ENCODE data around the gene WNT5B. TPM values are rescaled to one million over a fixed set of nuclear protein-coding genes. Genes with fewer than 3 reads are reported as not detected.

The WNT5B gene
- total RNA-seq, 2 donors from 2014 or later: 1.5 to 5.9 TPM

DNA sequence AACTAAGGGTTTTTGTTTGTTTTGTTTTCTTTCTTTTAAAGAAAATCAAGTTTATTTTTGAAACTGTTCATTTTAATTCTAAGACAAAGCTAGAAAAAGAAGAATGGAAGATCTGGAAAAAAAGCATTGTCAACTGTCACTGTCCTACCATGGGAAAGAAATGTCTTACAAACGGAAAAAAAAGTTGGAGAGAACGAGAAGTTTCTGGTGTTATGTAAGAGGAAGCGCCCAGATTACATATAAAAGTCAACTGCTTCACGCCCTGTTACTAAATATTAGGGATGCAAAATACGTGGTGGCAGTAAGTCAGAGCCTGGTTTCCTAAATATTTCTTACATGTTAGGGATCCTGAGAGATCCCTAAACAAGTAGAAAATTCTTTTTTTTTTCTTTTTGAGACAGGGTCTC lies 20.3 kb upstream of the WNT5B start:
- intact Hi-C loops (cut with DNase I): no loop called here
- no peak overlapping the region for H3K27ac ChIP-seq
- H3K27me3 ChIP-seq: no peaks in the 10 kb centered on the region
- no peak overlapping the region for H3K4me3 ChIP-seq
- DNase-seq: no peak
- H3K9ac ChIP-seq (ENCODE audit: low read depth in 2 of 2, low read length in 2 of 2): no peak overlapping the region
- H3K4me1 ChIP-seq: no peaks in the 10 kb centered on the region
- H3K36me3 ChIP-seq: no peaks in the 10 kb centered on the region
- H3K9me3 ChIP-seq: no peaks in the 10 kb centered on the region
- TF ChIP-seq, protein P1, sequence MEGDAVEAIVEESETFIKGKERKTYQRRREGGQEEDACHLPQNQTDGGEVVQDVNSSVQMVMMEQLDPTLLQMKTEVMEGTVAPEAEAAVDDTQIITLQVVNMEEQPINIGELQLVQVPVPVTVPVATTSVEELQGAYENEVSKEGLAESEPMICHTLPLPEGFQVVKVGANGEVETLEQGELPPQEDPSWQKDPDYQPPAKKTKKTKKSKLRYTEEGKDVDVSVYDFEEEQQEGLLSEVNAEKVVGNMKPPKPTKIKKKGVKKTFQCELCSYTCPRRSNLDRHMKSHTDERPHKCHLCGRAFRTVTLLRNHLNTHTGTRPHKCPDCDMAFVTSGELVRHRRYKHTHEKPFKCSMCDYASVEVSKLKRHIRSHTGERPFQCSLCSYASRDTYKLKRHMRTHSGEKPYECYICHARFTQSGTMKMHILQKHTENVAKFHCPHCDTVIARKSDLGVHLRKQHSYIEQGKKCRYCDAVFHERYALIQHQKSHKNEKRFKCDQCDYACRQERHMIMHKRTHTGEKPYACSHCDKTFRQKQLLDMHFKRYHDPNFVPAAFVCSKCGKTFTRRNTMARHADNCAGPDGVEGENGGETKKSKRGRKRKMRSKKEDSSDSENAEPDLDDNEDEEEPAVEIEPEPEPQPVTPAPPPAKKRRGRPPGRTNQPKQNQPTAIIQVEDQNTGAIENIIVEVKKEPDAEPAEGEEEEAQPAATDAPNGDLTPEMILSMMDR (IDR thresholded peaks at IDR 0.05): no peak

DNA sequence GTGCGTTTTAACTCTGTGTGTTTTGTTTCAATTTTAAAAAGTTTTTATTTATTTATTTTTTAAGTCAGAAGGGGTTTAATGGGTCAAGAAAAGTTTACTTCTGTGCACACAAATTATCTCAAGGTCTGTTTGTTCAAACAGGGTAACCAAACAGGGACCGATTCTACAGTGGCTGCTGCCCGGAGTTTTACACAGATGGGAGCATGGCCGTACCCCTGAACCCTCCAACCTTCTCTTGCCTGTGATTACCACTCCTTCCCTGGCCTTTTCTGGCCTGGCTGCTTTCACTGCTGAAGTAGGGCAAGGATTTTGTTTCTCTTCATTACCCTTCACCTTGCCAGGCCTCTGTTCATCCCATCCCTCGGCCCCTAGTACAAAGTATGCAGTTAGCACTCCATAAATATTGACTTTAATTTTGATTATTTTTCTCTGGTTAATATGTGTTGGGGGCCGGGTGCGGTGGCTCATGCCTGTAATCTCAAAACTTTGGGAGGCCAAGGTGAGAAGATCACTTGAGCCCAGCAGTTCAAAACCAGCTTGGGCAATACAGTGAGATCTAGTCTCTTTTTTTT lies 18.9 kb upstream of the WNT5B start:
- Histone ChIP-seq H3K4me3 (no peak overlapping the region), H3K27me3 (no peaks in the 10 kb centered on the region), H3K27ac (no peak overlapping the region), H3K9me3 (no peaks in the 10 kb centered on the region), H3K36me3 (no peaks in the 10 kb centered on the region), H3K4me1 (no peaks in the 10 kb centered on the region), H3K9ac (ENCODE audit: low read depth in 2 of 2, low read length in 2 of 2) (no peak overlapping the region)
- TF ChIP-seq, protein P1 (IDR thresholded peaks at IDR 0.05): no peak
- intact Hi-C loops (cut with DNase I): no loop called here
- no peak for DNase-seq

DNA sequence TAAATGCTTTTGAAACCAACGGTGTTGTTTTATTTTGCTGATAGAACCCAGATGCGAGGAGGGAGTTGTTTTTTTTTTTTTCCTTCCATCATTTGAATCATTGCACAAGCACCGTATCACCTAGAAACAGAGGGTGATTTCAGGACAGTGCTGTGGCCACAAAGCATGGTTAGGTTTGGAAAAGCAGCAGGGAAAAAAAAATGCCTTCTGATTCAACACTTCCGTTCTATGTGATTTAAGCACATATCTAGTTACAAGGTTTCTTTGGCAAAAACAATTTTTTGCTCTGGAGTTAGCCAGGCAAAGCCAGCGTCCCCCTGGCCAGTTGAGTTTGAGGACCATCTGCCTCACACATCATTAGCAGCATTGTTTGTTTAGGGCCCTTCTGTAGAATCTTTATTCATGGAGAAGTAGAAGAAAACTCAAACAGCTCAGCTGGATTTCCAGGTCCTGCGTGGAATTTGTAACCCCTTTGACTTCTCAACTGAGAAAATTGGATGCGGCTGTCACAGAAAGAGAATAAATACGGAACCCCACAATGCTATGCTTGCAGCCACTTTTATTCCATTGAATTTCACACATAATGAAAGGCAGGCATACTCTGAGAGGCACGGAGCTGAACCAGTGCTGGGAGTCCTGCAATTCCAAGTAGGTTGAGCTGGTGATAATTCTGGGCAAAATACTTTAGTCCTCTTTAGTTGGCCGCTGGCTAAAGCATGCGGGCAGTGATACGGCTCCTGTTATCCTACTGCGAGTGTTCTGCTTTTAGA lies 17.0 kb upstream of the WNT5B start:
- TF ChIP-seq, protein P1 (IDR thresholded peaks at IDR 0.05): no peak
- no peaks in the 10 kb centered on the region for H3K36me3 ChIP-seq
- no peak overlapping the region for H3K9ac ChIP-seq (ENCODE audit: low read depth in 2 of 2, low read length in 2 of 2)
- H3K4me3 ChIP-seq: no peak overlapping the region
- DNase-seq: no peak
- no peaks in the 10 kb centered on the region for H3K9me3 ChIP-seq
- H3K27me3 ChIP-seq: no peaks in the 10 kb centered on the region
- no peak overlapping the region for H3K27ac ChIP-seq
- no peaks in the 10 kb centered on the region for H3K4me1 ChIP-seq
- intact Hi-C loops (cut with DNase I): no loop called here

DNA sequence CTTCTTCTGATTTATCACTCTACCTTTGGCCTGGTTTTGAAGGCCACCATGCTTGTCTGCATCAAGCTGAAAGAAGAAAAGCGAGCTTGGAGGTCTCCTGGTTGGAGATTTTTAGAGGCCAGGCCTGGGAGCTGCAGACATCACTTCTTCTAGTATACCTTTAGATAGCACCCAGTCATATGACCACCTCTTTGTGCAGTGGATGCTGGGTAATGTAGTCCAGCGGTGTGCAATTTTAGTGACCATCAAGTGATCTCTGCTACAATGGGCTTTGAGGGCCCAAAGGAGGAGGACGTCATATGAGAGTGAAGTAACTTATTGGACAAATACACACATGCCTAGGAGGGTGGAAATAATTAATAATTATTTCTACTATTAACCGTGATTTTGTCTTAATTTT lies 15.2 kb upstream of the WNT5B start:
- Histone ChIP-seq H3K9me3 (no peaks in the 10 kb centered on the region), H3K27ac (no peak overlapping the region), H3K4me1 (no peaks in the 10 kb centered on the region), H3K36me3 (no peaks in the 10 kb centered on the region), H3K4me3 (no peak overlapping the region), H3K27me3 (no peaks in the 10 kb centered on the region), H3K9ac (ENCODE audit: low read depth in 2 of 2, low read length in 2 of 2) (no peak overlapping the region)
- intact Hi-C loops (cut with DNase I): no loop called here
- TF ChIP-seq, protein P1 (IDR thresholded peaks at IDR 0.05): no peak
- DNase-seq: no peak

DNA sequence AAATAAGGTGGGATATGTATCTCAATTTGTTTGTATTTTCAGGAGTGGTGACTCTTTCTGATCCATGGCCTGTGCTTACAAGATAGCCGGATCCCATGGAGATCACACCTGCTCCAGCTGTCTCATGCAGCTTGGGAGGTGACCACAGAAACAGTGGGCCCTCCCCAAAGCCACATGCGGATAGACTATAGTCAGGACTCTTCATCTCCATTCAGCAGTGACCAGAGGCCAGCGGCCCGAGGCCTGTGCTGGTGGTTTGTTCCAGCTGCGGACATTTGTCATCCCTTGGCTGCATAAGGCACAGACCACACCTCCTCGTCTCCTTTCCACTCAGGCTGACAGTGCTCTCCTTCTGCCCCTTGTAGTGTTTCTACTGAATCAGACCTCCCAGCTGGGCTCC lies 14.7 kb upstream of the WNT5B start:
- intact Hi-C loops (cut with DNase I): no loop called here
- Histone ChIP-seq H3K4me3 (no peak overlapping the region), H3K36me3 (no peaks in the 10 kb centered on the region), H3K4me1 (no peaks in the 10 kb centered on the region), H3K9me3 (no peaks in the 10 kb centered on the region), H3K27ac (no peak overlapping the region), H3K27me3 (no peaks in the 10 kb centered on the region), H3K9ac (ENCODE audit: low read depth in 2 of 2, low read length in 2 of 2) (no peak overlapping the region)
- TF ChIP-seq, protein P1 (IDR thresholded peaks at IDR 0.05): no peak
- DNase-seq: no peak

Measured in colonic mucosa (tissue), 4 donors.